Hepatocyte (in vitro differentiated cells): ENCODE data around the gene ADISSP.

Source experiments
- CTCF ChIP-seq: fragments of 200-600 bp; sonication (generic); IDR thresholded peaks from 2 replicates; pipeline ENCODE4 v1.5.1; 2016; ENCODE audit warnings: antibody characterized with exemption, mild to moderate bottlenecking; ENCODE audit not compliant: poor library complexity
- EZH2 ChIP-seq: fragments of 200-600 bp; sonication (generic); IDR thresholded peaks from 2 replicates; pipeline ENCODE4 v1.6.1; 2016; ENCODE audit warnings: antibody characterized with exemption, mild to moderate bottlenecking, borderline replicate concordance

DNA sequence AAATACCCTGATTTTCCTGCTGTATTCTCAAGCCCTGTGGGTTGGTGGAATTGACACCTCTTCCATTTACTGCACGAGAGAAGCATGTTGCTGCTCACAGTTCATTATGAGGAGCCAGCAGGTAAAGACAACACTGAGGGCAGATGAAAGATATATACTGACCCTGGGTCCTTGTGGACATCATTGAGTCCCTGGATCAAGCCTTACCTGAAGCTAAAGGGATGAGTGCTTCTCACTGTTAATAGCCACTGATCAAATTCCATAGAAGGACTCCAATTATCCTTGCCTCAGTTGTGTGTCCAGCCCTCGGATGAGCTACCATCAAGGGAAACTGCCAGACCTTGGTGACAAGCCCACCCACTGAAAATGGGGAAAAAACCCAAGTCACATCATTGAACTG is 47.5 kb downstream of the ADISSP start:
- TF ChIP-seq EZH2 (no peak), CTCF (no peak)
